Testis (tissue), 3 donors: ENCODE data around the gene EXOSC10. TPM values are rescaled to one million over a fixed set of nuclear protein-coding genes. Genes with fewer than 3 reads are reported as not detected.

Experiments
- DNase-seq: peaks from one replicate; pipeline ENCODE4 v3.0.0-alpha.2; 2019
- H3K27ac ChIP-seq, 2 donors: fragments of 200-600 bp; sonication (generic); one replicate each; pipeline ENCODE4 v1.5.1; 2019
- H3K27me3 ChIP-seq: fragments of 200-600 bp; sonication (generic); one replicate; pipeline ENCODE4 v1.5.1; 2019
- H3K36me3 ChIP-seq: fragments of 200-600 bp; sonication (generic); one replicate; pipeline ENCODE4 v1.5.1; 2017; ENCODE audit warnings: low read depth; ENCODE audit errors: missing control alignments
- H3K4me1 ChIP-seq: fragments of 200-600 bp; sonication (generic); one replicate; pipeline ENCODE4 v1.5.1; 2019
- H3K4me3 ChIP-seq, 2 donors: fragments of 200-600 bp; sonication (generic); one replicate each; pipeline ENCODE4 v1.5.1; 2017 to 2019
- H3K9me3 ChIP-seq: fragments of 200-600 bp; sonication (generic); one replicate; pipeline ENCODE4 v1.5.1; 2017
- CTCF ChIP-seq, 3 experiments: fragments of 450-650 bp in 2 of 3; fragments of 200-600 bp in 1 of 3; sonication (generic) in 1 of 3; IDR thresholded peaks; one replicate each; pipeline ENCODE4 v1.5.1; 2016 to 2019; ENCODE audit warnings: antibody characterized with exemption in 3 of 3, mild to moderate bottlenecking in 2 of 3, moderate library complexity in 1 of 3
- POLR2A ChIP-seq: fragments of 450-650 bp; IDR thresholded peaks from one replicate; pipeline ENCODE4 v1.6.1; 2017; ENCODE audit warnings: antibody characterized with exemption, mild to moderate bottlenecking, moderate library complexity
- WGBS, 2 donors: methylation state at CpG; one replicate each; pipeline ENCODE4 v1.1.5; 2018; 5-methylcytosine and 5-hydroxymethylcytosine counted together
- intact Hi-C: fragments of 100-400 bp; cut with DNase I; formaldehyde crosslinking; loops from one replicate; pipeline ENCODE4 v1.15.1; 2023; ENCODE audit warnings: low total_unique reads
- polyA plus RNA-seq: library from polyadenylated mRNA; stranded (reverse); fragments of 350-450 nt; fragmentation: Illumina TruSeq; extraction: RNeasy Lipid Tissue Mini Kit (QIAGEN cat#74804); gene quantifications from one replicate; pipeline ENCODE4 v1.2.3, GENCODE V29; 2014; ENCODE audit warnings: low read depth, low replicate concordance; ENCODE audit not compliant: insufficient read depth
- total RNA-seq, 2 donors: library from RNA; depleted of rRNA; stranded (reverse); fragments of >200 nt; gene quantifications; one replicate each; pipeline ENCODE4 v1.2.3, GENCODE V29; 2016

EXOSC10 gene
- total and polyA plus RNA-seq, 3 donors from 2014 or later, result 67.5 to 78.8 (median 78.4) TPM

GRCh38 chr1:11031624-11032262, 67.9 kb downstream of the EXOSC10 start:
- no peaks in the 10 kb centered on the region for H3K27me3 ChIP-seq
- no peak for TF ChIP-seq CTCF (IDR thresholded peaks at IDR 0.05)
- TF ChIP-seq POLR2A, result no peak
- no peak overlapping the region for H3K27ac ChIP-seq
- no peaks in the 10 kb centered on the region for H3K4me1 ChIP-seq
- WGBS, 2 donors, result 89 to 90% methylated on average over 10 of the region's 10 CpGs
- no peaks in the 10 kb centered on the region for H3K36me3 ChIP-seq
- intact Hi-C loops, result no loop called here
- no peak for DNase-seq
- H3K4me3 ChIP-seq, result no peak overlapping the region
- no peaks in the 10 kb centered on the region for H3K9me3 ChIP-seq

- 79% methylated on average over 9 of the region's 9 CpGs for WGBS, 2 donors
- no peak for DNase-seq
- no peaks in the 10 kb centered on the region for H3K27me3 ChIP-seq
- no peak overlapping the region for H3K4me3 ChIP-seq
- no peaks in the 10 kb centered on the region for H3K36me3 ChIP-seq
- H3K4me1 ChIP-seq, result no peaks in the 10 kb centered on the region
- H3K27ac ChIP-seq, result no peak overlapping the region
- TF ChIP-seq CTCF (IDR thresholded peaks at IDR 0.05) (no peak), POLR2A (no peak)
- H3K9me3 ChIP-seq, result no peaks in the 10 kb centered on the region
- intact Hi-C loops, result no loop called here
Observed at GRCh38 chr1:11030865-11031264, 68.8 kb downstream of the EXOSC10 start.

GRCh38 chr1:11028018-11028417, 71.7 kb downstream of the EXOSC10 start:
- Histone ChIP-seq H3K36me3 (no peaks in the 10 kb centered on the region), H3K27me3 (no peaks in the 10 kb centered on the region), H3K4me1 (no peaks in the 10 kb centered on the region), H3K9me3 (no peaks in the 10 kb centered on the region), H3K27ac (no peak overlapping the region), H3K4me3 (no peak overlapping the region)
- intact Hi-C loops, result no loop called here
- WGBS, 2 donors, result 95 to 97% methylated on average over 3 of the region's 3 CpGs
- no peak for TF ChIP-seq POLR2A
- no peak for TF ChIP-seq CTCF (IDR thresholded peaks at IDR 0.05)
- no peak for DNase-seq

GRCh38 chr1:11027316-11027715, 72.4 kb downstream of the EXOSC10 start:
- Histone ChIP-seq H3K27ac (no peak overlapping the region), H3K27me3 (no peaks in the 10 kb centered on the region), H3K9me3 (no peaks in the 10 kb centered on the region), H3K36me3 (no peaks in the 10 kb centered on the region), H3K4me3 (no peak overlapping the region), H3K4me1 (no peaks in the 10 kb centered on the region)
- no peak for DNase-seq
- TF ChIP-seq POLR2A, result no peak
- TF ChIP-seq CTCF (IDR thresholded peaks at IDR 0.05), result no peak
- WGBS, 2 donors, result 70 to 80% methylated on average over 6 of the region's 6 CpGs
- intact Hi-C loops, result no loop called here

GRCh38 chr1:11026903-11027302, 72.8 kb downstream of the EXOSC10 start:
- Histone ChIP-seq H3K4me3 (no peak overlapping the region), H3K27ac (no peak overlapping the region), H3K9me3 (no peaks in the 10 kb centered on the region), H3K4me1 (no peaks in the 10 kb centered on the region), H3K27me3 (no peaks in the 10 kb centered on the region), H3K36me3 (no peaks in the 10 kb centered on the region)
- no peak for TF ChIP-seq CTCF (IDR thresholded peaks at IDR 0.05)
- no peak for TF ChIP-seq POLR2A
- intact Hi-C loops, result no loop called here
- no peak for DNase-seq
- 81 to 92% methylated on average over 5 of the region's 5 CpGs for WGBS, 2 donors
